HepG2 (cell line): ENCODE measurements around the gene KSR1.

Experiments
- ARID3A ChIP-seq: IDR thresholded peaks from 2 replicates; pipeline ENCODE4 v1.6.1; 2012; ENCODE audit warnings: low read depth, low read length, improper control_type of control experiment
- HCFC1 ChIP-seq: fragments of 150-350 bp; IDR thresholded peaks from 2 replicates; pipeline ENCODE4 v1.6.1; 2014; ENCODE audit warnings: low read depth, low read length
- IKZF5 ChIP-seq: IDR thresholded peaks from 2 replicates; pipeline ENCODE4 v1.6.1; 2018; ENCODE audit warnings: missing genetic modification reagents, mild to moderate bottlenecking, missing compliant biosample characterization
- MAF1 ChIP-seq: sonication (generic); formaldehyde crosslinking; IDR thresholded peaks from 2 replicates; pipeline ENCODE4 v1.5.0; 2020; ENCODE audit warnings: missing genetic modification reagents, borderline replicate concordance
- MAZ ChIP-seq, 2 experiments: sonication (generic) in 1 of 2; formaldehyde crosslinking in 1 of 2; IDR thresholded peaks; 2 replicates each; pipeline versions ENCODE4 v1.5.0 to v1.6.1; 2012 to 2020; ENCODE audit warnings: low read depth in 2 of 2, mild to moderate bottlenecking in 2 of 2, borderline replicate concordance in 1 of 2, improper control_type of control experiment in 1 of 2, low read length in 1 of 2, missing genetic modification reagents in 1 of 2, moderate library complexity in 1 of 2
- MXD1 ChIP-seq: sonication (generic); formaldehyde crosslinking; IDR thresholded peaks from 2 replicates; pipeline ENCODE4 v1.4.0; 2020; ENCODE audit warnings: mild to moderate bottlenecking, missing genetic modification reagents
- PHF20 ChIP-seq: sonication (generic); formaldehyde crosslinking; IDR thresholded peaks from 2 replicates; pipeline ENCODE4 v1.5.0; 2020; ENCODE audit warnings: mild to moderate bottlenecking, missing genetic modification reagents
- POLR2A ChIP-seq, 2 experiments: IDR thresholded peaks; 2 replicates each; pipeline ENCODE4 v1.6.1; 2011; ENCODE audit warnings: low read depth in 2 of 2, low read length in 2 of 2, mild to moderate bottlenecking in 1 of 2, moderate library complexity in 1 of 2; ENCODE audit not compliant: insufficient read depth in 1 of 2
- SRSF1 ChIP-seq: fragments of 200-400 bp; formaldehyde crosslinking; optimal IDR thresholded peaks from 2 replicates; pipeline ENCODE3; 2017; ENCODE audit warnings: mild to moderate bottlenecking, low read depth, low read length, moderate library complexity
- ZNF720 ChIP-seq: sonication (generic); formaldehyde crosslinking; IDR thresholded peaks from 2 replicates; pipeline ENCODE4 v1.4.0; 2020; ENCODE audit warnings: missing genetic modification reagents
- TF ChIP-seq, protein P1 (sequence below): sonication (generic); formaldehyde crosslinking; IDR thresholded peaks from 2 replicates; pipeline ENCODE4 v1.5.0; 2020; ENCODE audit warnings: missing genetic modification reagents
- TF ChIP-seq, protein P2 (sequence below): sonication (generic); formaldehyde crosslinking; IDR thresholded peaks from 2 replicates; pipeline ENCODE4 v1.5.0; 2020; ENCODE audit warnings: mild to moderate bottlenecking, missing genetic modification reagents, moderate library complexity

DNA sequence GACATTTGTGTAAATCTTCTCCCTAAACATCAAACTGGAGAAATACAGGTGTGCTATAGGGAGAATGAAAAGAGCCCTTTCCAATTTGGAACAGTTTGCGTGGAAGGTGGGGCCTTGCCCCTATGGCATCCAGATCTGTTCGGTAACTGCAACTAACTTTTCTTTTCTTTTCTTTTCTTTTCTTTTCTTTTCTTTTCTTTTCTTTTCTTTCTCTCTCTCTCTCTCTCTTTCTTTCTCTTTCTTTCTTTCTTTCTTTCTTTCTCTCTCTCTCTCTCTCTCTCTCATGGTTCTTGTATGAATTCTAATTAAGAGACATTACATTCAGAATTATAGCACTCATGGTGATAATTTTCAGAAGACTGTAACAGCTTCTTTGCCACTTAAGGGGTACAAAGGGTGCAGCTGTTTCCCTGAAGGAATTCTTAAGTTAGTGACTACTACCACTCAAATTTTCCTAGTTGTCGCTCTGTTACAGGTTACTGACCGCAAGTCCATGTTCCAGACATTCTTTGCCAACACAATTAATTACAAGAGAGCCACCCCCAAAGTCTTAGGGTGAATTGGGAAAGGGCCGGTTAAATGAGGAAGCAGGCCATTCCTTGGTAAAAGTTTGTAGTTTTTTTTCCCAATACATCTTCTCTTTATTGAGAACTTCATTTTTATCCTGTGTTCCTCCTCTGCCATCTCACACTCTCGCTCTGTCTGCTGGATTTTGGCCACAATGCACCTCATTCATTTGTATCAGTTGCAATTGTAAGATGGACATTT, 69.8 kb downstream of the KSR1 start:
- TF ChIP-seq, protein P1, sequence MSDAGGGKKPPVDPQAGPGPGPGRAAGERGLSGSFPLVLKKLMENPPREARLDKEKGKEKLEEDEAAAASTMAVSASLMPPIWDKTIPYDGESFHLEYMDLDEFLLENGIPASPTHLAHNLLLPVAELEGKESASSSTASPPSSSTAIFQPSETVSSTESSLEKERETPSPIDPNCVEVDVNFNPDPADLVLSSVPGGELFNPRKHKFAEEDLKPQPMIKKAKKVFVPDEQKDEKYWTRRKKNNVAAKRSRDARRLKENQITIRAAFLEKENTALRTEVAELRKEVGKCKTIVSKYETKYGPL (CRISPR knock-in tag), result no peak
- TF ChIP-seq POLR2A (IDR thresholded peaks at IDR 0.05; ENCODE audit: insufficient read depth in 1 of 2, low read depth in 2 of 2, low read length in 2 of 2) (no peak), ARID3A (no peak), ZNF720 (CRISPR knock-in tag) (no peak), IKZF5 (CRISPR knock-in tag) (no peak), PHF20 (CRISPR knock-in tag) (no peak), MXD1 (CRISPR knock-in tag) (no peak), SRSF1 (no peak), HCFC1 (no peak), MAF1 (CRISPR knock-in tag) (no peak), MAZ (IDR thresholded peaks at IDR 0.05; ENCODE audit: borderline replicate concordance, low read depth, low read length) (no peak), MAZ (CRISPR knock-in tag; IDR thresholded peaks at IDR 0.05; ENCODE audit: low read depth) (no peak)
- TF ChIP-seq, protein P2, sequence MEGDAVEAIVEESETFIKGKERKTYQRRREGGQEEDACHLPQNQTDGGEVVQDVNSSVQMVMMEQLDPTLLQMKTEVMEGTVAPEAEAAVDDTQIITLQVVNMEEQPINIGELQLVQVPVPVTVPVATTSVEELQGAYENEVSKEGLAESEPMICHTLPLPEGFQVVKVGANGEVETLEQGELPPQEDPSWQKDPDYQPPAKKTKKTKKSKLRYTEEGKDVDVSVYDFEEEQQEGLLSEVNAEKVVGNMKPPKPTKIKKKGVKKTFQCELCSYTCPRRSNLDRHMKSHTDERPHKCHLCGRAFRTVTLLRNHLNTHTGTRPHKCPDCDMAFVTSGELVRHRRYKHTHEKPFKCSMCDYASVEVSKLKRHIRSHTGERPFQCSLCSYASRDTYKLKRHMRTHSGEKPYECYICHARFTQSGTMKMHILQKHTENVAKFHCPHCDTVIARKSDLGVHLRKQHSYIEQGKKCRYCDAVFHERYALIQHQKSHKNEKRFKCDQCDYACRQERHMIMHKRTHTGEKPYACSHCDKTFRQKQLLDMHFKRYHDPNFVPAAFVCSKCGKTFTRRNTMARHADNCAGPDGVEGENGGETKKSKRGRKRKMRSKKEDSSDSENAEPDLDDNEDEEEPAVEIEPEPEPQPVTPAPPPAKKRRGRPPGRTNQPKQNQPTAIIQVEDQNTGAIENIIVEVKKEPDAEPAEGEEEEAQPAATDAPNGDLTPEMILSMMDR (CRISPR knock-in tag), result no peak
